ENCODE measurements around the gene ABCC6.
"Not testable (repeated sequence)": the region's sequence is repeated elsewhere in the genome, so short reads cannot be mapped to it uniquely, and the experiment has no call there.

GRCh38 chr16:16262954-16263555 is 39.8 kb upstream of the ABCC6 start:
- TF ChIP-seq POLR2AphosphoS5 (IDR thresholded peaks at IDR 0.05); CTCF (IDR thresholded peaks at IDR 0.05 in 8 of 11, conservative IDR thresholded peaks at IDR 0.05 in 3 of 11); POLR2A (IDR thresholded peaks at IDR 0.05): not testable (repeated sequence)

Measured in spleen (tissue), 7 donors.